GM18520 (cell line): ENCODE data around the gene GMDS.

Source experiments
- ATAC-seq: cut with Tn5 transposase; IDR thresholded peaks from one replicate; pipeline ENCODE4 v1.9.1; 2021; ENCODE audit not compliant: unreplicated experiment

The GMDS gene

GRCh38 chr6:1840491-1841121 lies 404.8 kb downstream of the GMDS start:
- ATAC-seq: no peak

GRCh38 chr6:1839361-1839760 lies 406.0 kb downstream of the GMDS start:
- ATAC-seq: no peak

- no peak for ATAC-seq
These were observed 406.7 kb downstream of the GMDS start for GRCh38 chr6:1838604-1839213.

GRCh38 chr6:1837826-1838225 lies 407.6 kb downstream of the GMDS start:
- ATAC-seq: no peak

- no peak for ATAC-seq
These were observed 408.7 kb downstream of the GMDS start for GRCh38 chr6:1836690-1837089.

GRCh38 chr6:1834646-1835516 lies 410.5 kb downstream of the GMDS start:
- no peak for ATAC-seq

- no peak for ATAC-seq
These were observed 411.2 kb downstream of the GMDS start for GRCh38 chr6:1834207-1834606.

- ATAC-seq: no peak
These were observed 412.3 kb downstream of the GMDS start for GRCh38 chr6:1832844-1833787.

GRCh38 chr6:1832358-1832757 lies 413.0 kb downstream of the GMDS start:
- ATAC-seq: no peak

GRCh38 chr6:1827984-1828793 lies 417.2 kb downstream of the GMDS start:
- no peak for ATAC-seq

GRCh38 chr6:1825926-1826325 lies 419.5 kb downstream of the GMDS start:
- no peak for ATAC-seq

- ATAC-seq: no peak
These were observed 420.1 kb downstream of the GMDS start for GRCh38 chr6:1825277-1825676.

GRCh38 chr6:1821513-1822183 lies 423.8 kb downstream of the GMDS start:
- no peak for ATAC-seq

- no peak for ATAC-seq
These were observed 424.3 kb downstream of the GMDS start for GRCh38 chr6:1821164-1821512.

- no peak for ATAC-seq
These were observed 424.7 kb downstream of the GMDS start for GRCh38 chr6:1820714-1821113.

GRCh38 chr6:1820165-1820564 lies 425.2 kb downstream of the GMDS start:
- no peak for ATAC-seq

GRCh38 chr6:1819007-1819406 lies 426.4 kb downstream of the GMDS start:
- ATAC-seq: no peak

- ATAC-seq: no peak
These were observed 428.2 kb downstream of the GMDS start for GRCh38 chr6:1817033-1817761.

GRCh38 chr6:1815827-1816452 lies 429.5 kb downstream of the GMDS start:
- ATAC-seq: no peak
